Stimulated activated CD4-positive, alpha-beta T cell treated with anti-CD3 and anti-CD28 coated beads, TNF-alpha, amount 100 ng/mL, for 4 hours (primary cell): ENCODE measurements around the gene PRDM16.
"Not testable (repeated sequence)": the region's sequence is repeated elsewhere in the genome, so short reads cannot be mapped to it uniquely, and the experiment has no call there.

Experiments
- DNase-seq, 3 experiments: peaks; one replicate each; pipeline ENCODE4 v3.0.0-alpha.2; 2020; ENCODE audit warnings: low read depth in 3 of 3

Gene PRDM16

DNA sequence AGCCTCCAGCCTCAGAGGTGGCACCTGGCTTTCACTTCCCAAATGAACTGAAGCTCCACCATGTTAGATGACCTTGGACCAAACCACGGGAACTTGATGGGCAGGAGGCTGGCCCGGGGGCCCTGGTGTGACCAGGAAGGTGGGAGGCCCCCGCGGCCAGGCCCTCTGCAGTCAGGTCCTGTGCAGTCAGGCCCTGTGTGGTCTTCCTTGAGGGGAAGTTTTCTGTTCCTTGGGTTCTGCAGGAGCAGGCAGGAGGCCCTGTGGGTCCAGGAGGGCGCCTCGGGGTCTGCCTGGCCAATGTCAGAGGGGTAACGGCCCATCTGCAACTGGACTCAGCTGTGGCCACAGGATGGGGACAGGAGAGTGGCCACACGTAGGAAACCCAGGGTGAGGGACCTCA lies 13.0 kb downstream of the PRDM16 start:
- no peak for DNase-seq

DNA sequence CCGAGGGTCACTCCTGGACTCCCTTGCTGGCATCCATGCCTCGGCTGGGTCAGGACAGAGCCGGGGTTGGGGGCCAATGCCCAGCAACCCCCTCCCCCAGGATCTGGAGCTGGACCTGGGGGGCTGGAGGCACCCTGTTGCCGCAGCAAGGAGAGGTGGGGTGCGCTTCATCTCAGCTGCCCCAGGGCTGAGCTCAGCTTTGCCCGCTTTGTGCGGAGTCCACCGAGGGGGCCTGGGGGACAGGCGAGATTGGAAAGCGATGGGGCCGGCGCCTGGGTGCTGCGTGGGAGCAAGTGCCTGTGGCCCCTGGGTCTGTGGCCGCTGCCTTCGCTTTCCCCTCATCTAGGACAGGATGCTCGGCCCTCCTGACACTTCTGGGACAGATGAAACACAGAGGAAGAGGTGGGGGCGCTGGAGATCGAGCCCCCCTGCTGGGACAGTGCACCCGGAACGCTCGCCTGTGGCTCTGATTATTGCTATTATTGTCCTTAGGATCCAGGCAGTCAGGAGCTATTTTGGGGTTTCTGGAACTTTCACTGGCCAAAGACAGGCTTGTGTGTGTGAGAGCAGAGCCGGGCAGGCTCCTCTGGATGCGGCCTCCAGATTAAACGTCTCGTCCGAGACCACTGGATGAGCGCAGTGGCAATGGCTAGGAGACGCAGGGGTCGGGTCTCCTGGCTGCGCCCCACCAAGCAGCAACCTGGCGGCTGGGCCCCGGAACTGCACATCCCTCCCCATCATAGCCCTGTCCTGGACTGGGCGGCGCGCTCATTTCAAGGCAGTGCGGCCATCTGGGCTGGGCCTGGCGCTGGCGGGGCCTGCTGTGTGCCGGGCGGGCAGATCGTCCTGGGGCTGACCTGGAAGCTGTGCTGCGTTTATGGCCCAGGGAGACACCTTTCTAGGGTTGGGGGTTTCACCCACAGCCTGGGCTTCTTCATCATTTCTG lies 13.8 kb downstream of the PRDM16 start:
- DNase-seq, result no peak

DNA sequence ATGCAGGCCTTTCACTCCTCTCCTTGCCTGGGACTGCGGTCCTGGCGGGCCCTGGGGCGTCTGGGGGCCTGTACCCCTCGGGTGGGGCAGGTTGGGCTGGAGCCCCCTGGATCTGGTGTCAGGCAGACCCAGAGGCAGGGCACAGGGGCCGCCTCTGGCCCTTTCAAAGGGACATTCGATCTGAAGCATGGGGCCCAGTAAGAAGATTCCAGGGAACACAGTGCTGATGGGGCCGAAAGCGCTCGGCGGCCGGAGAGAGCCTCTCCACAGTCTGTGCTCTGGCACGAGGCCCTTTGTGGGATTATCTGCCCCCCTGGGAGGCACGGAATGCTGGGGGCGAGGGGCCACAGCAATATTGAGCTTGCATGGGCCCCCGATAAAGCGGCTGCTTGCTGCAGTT lies 15.2 kb downstream of the PRDM16 start:
- no peak for DNase-seq

DNA sequence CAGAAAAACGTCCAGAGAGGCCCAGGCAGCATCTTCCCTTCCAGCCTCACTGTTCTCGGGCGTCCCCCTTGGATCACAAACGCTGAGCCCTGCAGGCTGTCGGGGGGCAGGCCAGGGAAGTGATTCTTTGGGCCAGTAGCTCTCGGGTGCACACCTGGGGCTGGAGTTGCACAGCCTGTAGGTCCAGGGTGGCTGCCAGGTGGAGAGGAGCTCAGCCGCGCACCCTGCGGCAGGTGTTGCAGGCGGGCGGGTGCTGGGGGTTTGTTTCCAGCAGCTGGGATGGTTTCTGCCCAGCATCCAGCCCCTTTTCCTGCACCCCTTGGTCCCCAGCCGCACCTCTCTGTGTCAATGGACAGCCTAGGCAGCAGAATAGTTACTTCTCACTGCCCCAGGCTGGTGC lies 15.7 kb downstream of the PRDM16 start:
- DNase-seq, result no peak

DNA sequence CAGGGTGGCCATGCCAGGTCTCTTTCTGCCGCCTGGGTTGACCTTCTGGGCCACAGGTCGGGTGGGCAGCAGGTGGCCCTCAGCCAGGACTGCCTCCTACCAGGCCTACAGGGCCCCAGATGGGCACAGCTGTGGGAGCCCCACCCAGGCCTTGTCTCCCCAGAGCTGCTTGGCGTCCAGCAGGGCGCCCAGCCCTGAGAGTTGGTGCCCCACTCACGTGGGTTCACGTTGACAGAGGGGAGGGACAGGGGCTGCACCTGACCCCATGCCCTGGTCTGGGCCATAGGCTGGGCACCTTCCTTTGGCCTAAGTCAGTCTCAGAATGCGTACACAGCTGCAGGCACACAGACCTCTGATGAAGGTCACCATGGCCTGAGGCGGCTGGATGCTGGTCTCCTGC lies 16.7 kb downstream of the PRDM16 start:
- DNase-seq, result no peak

DNA sequence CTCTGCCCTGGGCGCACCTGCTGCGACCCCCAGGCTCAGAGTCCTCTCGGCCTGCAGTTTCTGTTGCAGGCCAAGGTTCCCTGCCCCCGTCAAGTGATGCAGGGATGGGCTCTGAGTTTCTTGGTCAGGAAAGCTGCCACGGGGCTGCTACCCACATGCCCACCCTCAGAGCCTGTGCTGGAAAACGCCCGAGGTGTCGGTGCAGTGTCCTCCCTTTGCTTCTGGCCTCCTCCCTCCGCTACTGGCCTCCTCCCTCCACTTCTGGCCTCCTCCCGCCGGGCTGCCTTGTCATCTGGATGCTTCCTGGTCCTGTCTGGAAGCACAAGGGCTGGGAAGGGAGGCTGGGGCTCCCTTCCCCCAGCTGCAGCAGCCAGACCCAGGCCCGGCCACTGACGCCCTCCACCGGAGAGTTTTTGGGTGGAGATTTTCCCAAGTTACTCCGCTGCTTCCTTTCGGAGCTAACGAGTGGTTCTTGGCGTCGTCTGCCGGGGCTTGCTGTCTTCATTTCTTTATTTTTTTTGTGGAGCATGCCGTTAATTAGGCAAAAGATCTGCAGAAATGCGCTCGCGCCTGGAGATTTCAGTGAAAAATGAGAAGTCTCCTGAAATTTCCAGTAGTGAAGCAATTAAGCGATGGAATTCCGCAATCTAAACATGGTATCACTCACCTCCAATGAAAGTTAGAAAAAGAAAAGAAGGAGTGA lies 17.4 kb downstream of the PRDM16 start:
- no peak for DNase-seq

DNA sequence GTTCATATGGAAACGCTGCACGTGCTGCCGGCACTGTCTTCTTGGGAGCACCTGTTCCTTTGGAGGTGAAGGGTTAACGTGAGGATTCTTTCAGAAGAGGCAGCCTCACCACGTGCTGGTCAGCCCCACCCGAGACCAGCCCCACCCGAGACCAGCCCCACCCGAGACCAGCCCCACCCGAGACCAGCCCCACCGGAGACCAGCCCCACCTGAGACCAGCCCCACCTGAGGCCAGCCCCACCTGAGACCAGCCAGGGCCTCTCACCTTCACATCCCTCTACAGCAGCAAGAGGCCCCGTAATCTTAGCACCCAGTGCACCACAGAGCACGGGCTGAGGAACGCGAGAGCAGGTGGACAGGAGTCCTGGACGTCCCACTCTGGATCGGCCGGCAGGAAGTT lies 18.0 kb downstream of the PRDM16 start:
- DNase-seq, result no peak

DNA sequence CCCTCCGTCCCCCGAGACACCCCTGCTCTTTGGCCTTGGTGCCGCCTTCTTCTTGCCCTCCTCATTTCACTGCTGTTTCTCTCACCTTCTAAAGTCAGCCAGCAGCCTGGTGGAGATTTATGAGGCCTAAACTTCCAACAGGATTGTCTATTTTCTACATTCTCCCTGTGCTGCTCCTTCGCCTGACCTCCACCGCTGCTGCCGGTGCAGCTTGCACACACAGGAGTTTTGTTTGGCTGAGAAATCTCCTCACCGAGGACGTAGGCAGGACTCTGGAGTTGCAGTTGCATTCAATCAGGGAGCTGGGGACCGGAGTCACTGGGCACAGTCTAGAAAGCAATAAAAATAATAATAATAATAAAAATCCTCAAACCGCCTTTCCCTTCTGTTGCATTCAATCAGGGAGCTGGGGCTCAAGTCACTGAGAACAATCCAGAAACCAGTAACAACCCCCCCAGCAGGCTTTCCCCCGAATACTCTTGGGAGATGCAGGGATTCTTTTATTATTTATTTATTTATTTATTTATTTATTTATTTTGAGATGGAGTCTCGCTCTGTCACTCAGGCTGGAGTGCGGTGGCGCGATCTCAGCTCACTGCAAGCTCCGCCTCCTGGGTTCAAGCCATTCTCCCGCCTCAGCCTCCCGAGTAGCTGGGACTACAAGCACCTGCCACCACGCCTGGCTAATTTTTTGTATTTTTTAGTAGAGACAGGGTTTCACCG lies 19.1 kb downstream of the PRDM16 start:
- not testable (repeated sequence) for DNase-seq

DNA sequence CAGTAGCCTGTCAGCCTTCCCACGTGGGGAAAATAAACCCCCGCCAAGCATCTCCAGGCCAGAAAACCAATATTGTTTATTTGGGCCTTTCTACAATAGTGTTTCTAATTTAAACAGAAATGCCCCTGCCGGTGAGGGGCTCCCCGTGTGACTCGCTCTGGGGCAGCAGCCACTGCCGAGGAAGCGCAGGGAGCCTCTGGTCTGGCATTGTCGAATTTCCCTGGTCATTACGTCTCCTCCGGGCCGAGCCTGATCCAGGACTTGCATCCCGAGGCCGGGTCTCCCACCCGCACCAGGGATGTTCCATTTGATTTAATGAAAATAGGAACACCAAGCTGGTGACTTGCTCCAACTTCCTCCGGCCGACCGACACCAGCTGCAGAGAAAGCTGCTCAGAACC lies 20.5 kb downstream of the PRDM16 start:
- DNase-seq, result no peak

DNA sequence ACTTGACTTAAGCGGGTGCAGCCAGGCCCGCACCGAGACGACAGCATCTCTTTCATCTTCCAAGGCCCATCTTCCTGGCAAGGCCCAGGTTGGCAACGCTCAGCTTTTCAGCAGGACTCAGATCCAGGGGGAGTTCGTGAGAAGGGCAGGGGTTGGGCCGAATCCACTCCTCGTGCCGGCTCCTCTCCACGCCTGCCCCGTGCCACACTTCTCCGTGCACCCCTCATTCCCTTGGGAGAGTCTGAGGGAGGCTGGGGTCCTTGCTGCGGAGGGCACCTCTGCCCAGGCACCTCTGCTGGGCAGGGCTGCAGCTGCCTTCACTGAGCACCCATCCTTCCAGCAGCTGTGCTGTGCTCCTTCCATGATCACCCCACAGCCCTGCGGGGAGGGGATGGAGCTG lies 22.3 kb downstream of the PRDM16 start:
- no peak for DNase-seq

DNA sequence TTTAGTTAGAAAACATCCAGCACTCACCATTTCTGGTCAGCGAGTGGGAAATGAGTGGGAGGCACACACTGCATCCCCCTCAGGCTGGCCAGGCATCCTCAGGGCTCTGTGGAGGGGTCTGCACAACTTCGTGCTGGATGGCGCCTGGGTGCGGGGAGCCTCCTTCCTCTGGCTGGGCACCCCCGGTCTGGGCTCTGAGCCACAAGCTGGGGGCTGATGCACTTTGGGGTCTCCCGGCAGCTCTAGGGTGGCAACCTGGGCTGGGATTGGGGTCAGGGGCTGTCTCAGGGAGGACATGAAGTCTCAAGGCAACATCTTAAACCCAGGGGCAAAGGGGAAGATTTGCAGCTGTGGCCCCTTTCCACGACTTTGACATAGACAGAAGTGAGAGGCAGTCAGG lies 23.5 kb downstream of the PRDM16 start:
- DNase-seq, result no peak

DNA sequence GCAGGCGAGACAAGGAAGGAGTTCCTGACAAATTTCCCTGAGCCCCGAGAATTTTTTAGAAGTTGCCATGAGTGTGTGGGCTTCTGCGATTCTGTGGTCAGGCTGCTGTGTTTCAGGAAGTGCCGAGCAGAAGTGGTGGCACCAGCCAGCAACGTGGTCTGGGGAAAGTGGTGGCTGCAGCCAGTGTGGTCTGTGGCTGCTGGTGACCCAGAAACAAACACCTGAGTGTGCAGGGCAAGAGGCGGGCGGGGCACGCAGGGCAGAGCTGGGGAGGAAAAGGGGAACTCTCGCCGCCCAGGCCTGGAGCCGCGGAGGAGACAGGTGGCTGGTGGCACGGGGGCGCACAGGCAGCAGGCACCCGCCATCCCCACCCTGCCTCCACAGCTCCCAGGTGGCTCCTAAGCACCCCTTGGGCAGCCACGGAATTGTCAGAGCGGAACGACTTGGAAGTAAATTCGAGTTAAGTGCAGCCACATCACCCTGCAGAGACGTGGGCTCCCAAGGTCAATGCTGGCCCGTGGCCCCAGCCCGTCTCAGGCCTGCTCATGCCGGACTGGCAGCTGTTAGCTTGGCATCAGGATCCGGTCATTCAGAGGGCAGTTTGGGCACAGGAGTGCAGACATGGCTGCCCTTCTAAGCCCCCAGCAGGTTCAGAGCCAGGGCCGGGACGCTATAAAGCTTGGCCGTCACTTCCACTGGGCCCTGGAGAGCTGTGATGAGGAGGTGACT lies 25.1 kb downstream of the PRDM16 start:
- DNase-seq, result no peak

DNA sequence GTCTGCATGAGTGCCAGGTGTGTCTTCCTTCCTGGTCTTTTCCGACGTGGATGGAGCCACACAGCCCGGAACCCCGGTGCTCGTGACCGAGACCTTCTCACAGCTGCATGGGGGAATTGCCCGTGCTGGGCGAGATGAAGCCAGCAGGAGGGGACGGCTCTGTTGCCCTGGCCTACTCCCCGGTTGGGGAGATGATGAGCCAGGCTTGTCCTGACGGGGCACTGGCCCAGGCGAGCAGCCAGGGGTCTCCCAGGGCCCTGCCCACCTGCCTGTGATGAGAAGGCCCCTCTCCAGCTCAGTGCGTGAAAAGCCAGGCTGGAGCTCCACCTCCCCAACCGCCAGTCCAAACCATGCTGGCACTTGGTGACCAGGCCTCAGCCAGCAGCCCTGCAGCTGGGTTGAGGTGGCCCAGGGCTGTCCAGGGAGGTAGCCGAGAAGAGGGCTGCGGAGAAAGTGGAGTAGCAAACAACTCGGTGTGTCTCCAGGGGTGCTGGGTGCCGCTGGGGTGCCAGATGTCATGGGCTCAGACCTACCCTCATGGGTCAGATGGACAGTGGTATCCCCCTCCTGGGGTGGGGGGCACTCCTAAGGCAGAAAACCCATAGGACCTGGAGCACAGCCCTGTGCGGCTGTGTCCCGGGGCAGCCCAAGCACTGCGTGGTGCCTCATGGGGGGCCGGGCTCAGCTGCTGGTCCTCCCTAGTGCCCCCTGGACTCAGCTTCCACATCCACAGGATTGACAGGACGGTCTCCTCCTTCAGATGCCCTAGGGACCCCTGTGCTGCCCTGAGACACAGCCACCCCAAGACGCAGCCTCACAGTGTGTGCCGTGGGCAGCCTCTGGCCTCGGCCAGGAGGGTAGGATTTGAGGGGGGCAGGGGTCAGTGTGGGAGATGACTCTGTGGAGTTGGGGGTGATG lies 26.1 kb downstream of the PRDM16 start:
- DNase-seq, result no peak

DNA sequence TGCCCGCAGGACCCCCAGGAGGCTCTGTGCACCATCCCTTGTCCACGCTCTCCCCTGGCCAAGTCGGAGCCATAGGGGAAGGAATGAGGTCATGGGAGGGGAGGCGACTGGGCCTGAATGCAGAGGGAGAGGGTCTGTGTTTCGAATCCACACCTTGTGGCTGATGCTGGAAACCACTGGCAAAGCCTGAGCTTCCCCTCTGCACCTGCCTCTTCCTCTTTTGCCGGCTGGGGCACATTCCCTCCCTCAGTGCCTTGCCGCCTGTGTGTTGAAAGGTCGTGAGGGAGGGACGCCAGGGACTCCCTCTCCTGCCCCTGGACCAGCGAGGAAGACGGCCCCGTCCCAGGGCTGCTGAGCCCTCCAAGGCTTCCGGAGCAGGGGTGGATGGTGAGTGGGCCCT lies 27.3 kb downstream of the PRDM16 start:
- DNase-seq, result no peak

DNA sequence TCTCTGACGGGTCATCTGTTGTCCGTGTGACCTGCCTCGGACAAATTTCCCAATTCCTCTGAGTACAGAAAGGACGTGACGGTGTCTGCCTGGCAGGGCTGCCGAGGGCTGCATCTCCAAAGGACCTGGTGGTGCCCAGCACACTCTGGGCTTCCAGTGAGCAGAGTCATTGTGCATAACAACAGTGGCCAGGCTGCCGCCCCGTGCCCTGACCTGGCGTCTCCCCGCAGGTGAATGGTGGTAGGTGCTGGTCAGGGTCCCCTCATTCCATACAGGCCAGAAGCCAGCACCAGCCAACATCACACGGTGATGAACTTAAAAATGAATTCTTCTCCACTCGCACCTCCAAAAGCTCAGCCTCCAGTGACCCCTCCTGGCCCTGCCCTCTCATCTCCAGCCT lies 28.2 kb downstream of the PRDM16 start:
- DNase-seq, result no peak

DNA sequence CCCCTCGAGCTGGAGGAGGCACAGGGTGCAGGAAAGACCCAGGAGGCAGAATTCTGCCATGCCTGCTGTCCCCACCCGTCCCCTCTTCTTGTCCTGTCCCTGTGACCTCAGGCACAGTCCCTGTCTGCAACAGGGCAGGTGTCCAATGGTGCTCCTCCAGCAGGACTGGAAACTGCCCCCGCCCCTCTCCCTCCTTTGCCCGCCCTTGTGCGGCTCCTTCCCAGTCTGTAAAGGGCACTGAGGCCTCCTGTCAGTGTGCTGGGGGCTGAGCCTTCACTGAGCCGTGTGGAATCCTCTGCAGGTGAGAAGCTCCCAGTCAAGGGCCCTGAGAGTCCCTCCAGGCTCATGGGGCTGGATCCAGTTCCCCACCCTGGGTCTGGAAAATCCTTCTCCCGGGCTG lies 28.9 kb downstream of the PRDM16 start:
- no peak for DNase-seq

DNA sequence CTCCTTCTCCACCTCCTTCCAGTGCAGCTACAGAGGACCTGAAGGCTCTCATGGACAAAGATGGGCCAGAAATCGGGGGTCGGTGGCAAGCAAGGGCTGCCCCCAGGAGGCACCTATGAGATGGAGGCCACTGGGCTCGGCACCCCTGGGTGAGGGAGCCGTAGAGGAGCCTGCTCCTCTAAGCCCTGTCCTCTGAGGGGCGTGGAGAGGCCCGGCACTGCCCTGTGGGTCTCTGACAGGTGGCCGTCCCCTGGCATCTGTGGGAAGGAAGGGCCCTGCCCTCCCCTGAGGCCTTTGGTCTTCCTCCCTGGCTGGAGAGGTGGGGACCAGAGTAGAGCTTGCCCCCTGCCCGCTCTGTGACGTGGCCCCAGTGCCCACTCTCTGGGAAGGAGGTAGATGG lies 30.9 kb downstream of the PRDM16 start:
- DNase-seq, result no peak

DNA sequence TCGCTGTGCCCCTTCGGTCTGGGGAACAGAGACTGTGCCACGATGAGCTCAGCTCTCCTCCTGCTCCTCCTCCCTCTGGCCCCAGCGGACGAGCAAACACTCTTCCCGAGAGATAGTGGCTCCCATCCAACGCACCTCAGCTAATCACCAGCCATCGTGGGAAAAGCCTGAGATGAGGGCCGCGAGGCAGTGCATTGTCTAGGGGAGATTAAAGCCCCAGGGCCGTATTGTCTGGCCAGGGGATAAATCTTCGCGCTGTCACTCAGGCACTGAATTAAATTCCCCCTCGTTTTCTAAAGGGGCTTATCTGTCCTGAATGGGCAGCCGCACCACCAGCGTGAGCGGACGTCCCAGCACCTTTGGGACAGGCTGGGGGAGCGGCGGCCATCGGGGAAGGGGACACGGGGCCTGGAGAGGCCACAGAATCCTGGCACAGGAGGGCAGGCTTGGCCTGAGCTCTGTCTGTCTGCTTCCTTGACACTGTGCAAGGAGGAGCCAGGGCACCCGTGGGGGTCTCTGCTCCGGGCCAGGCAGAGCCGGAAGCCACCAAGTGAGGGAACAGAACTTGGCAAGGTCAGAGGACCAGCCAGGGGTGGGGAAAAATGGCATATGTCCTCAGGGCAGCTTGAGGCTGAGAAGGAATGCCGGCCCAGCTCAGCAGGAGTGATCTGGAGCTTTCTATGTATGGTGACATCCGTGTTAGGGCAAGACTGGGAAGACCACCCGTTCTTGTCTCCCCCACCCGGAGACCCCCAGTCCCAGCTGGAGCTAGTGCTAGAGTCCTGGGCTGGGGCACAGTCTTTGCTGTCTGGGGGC lies 32.3 kb downstream of the PRDM16 start:
- no peak for DNase-seq

DNA sequence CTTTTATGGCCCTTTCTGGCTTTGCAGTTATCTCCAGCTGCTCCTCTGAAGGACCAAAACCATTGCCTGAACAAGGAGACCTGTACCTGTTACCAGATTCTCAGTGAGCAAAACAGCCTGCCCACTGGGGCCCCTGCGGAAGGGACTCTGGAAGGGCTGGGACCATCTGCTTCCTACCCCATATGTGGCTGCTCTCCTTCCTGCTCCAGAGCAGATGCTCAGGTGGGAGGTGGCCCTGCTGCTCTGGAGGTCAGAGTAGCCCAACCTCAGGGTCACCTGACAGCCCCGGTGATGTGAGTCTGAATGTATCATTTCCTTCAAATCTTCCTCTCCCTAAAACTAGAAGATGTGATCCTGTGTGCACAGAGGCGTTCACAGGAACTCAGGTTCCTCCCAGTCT lies 33.6 kb downstream of the PRDM16 start:
- DNase-seq, result no peak
